KMS-11 (cell line): ENCODE measurements around the gene ZNF775.

Experiments used
- H2AFZ ChIP-seq: fragments of 200-600 bp; sonication (generic); 2 replicates; pipeline ENCODE4 v1.6.1; 2016; ENCODE audit warnings: antibody characterized with exemption, mixed run types, low read depth
- H3K27ac ChIP-seq: fragments of 200-600 bp; sonication (generic); 2 replicates; pipeline ENCODE4 v1.6.1; 2016; ENCODE audit warnings: mild to moderate bottlenecking, mixed run types
- H3K27me3 ChIP-seq: fragments of 200-600 bp; sonication (generic); 2 replicates; pipeline ENCODE4 v1.6.1; 2017; ENCODE audit warnings: mild to moderate bottlenecking, low read depth, mixed run types, moderate library complexity; ENCODE audit not compliant: insufficient read depth
- H3K36me3 ChIP-seq: fragments of 200-600 bp; sonication (generic); 2 replicates; pipeline ENCODE4 v1.6.1; 2017; ENCODE audit warnings: mild to moderate bottlenecking, mixed run types; ENCODE audit not compliant: insufficient read depth
- H3K4me1 ChIP-seq: fragments of 200-600 bp; sonication (generic); 2 replicates; pipeline ENCODE4 v1.6.1; 2016; ENCODE audit warnings: mild to moderate bottlenecking, low read depth, mixed run types; ENCODE audit not compliant: poor library complexity, severe bottlenecking
- H3K4me2 ChIP-seq: fragments of 200-600 bp; sonication (generic); 2 replicates; pipeline ENCODE4 v1.7.0; 2016; ENCODE audit warnings: mild to moderate bottlenecking, mixed run types
- H3K4me3 ChIP-seq: fragments of 200-600 bp; sonication (generic); IDR thresholded peaks from 2 replicates; pipeline ENCODE4 v1.6.1; 2017; ENCODE audit warnings: low read depth, low read length, mixed read lengths; ENCODE audit not compliant: insufficient read depth
- H3K79me2 ChIP-seq: fragments of 200-600 bp; sonication (generic); 2 replicates; pipeline ENCODE4 v1.6.1; 2016; ENCODE audit warnings: low read depth, mixed run types; ENCODE audit not compliant: insufficient read depth
- H3K9ac ChIP-seq: fragments of 200-600 bp; sonication (generic); 2 replicates; pipeline ENCODE4 v1.6.1; 2016; ENCODE audit warnings: mild to moderate bottlenecking, mixed run types
- H4K20me1 ChIP-seq: fragments of 200-600 bp; sonication (generic); 2 replicates; pipeline ENCODE4 v1.6.1; 2016; ENCODE audit warnings: mild to moderate bottlenecking, mixed run types; ENCODE audit not compliant: insufficient read depth
- CTCF ChIP-seq: fragments of 200-600 bp; sonication (generic); conservative IDR thresholded peaks from 2 replicates; pipeline ENCODE4 v1.6.1; 2017; ENCODE audit warnings: low read depth, mild to moderate bottlenecking, antibody characterized with exemption, low read length, moderate library complexity, mixed read lengths

Gene ZNF775

GRCh38 chr7:150403376-150404171 is 24.4 kb downstream of the ZNF775 start:
- peak overlapping the region; percentile 97 for H3K9ac ChIP-seq
- H3K27me3 ChIP-seq: no peaks in the 10 kb centered on the region
- peak overlapping the region; percentile 93 for H3K27ac ChIP-seq
- no peak for TF ChIP-seq CTCF
- H3K4me1 ChIP-seq: peaks cover 62% of the 10 kb centered on the region
- H3K36me3 ChIP-seq: no peaks in the 10 kb centered on the region
- peak overlapping the region; percentile 62 for H3K4me3 ChIP-seq
- no peaks in the 10 kb centered on the region for H4K20me1 ChIP-seq
- peak overlapping the region; percentile 93 for H3K4me2 ChIP-seq
- H2AFZ ChIP-seq: peak overlapping the region; percentile 45; the same call in 1 of the 2 replicates
- peaks cover 40% of the 10 kb centered on the region for H3K79me2 ChIP-seq

DNA sequence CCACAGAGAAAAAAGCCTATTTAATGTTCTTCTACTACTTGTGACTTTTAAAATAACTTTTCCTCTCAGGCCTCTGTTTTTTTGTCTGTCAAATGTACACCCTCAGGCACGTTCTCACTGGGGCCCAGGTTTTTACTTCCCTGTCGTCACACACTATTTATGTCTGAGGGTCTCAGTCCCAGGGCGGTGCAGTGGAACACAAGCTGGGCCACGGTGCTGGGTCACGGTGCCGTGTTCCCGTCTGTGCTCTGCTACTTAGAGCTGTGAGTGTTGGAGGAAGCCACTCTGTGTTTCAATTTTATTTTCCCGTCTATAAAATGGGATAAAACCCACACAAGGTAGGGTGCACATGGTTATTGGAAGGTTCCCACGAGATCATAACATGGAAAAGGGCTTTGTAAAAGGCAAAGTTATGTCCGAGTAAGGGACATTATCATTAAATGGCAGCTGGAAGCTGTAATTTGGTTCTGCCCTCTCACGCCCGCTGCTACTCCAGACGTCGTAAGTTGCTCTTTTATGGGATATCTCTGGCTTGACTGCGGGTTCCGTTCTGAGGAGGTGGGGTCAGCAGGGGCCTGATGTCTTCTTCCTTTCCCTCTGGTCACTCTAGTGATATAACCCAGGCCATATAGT is 25.2 kb downstream of the ZNF775 start:
- H2AFZ ChIP-seq: peak overlapping the region; percentile 45
- peaks cover 69% of the 10 kb centered on the region for H3K4me1 ChIP-seq

GRCh38 chr7:150404805-150405583 is 25.9 kb downstream of the ZNF775 start:
- Histone ChIP-seq H3K27ac (peak overlapping the region; percentile 93), H3K27me3 (no peaks in the 10 kb centered on the region), H3K4me3 (peak overlapping the region; percentile 62), H3K4me1 (peaks cover 76% of the 10 kb centered on the region), H3K9ac (peak overlapping the region; percentile 97), H3K4me2 (peak overlapping the region; percentile 93), H2AFZ (peak overlapping the region; percentile 45), H4K20me1 (no peaks in the 10 kb centered on the region), H3K79me2 (peaks cover 55% of the 10 kb centered on the region), H3K36me3 (peaks cover under 1% of the 10 kb centered on the region; the same call in 1 of the 2 replicates)
- no peak for TF ChIP-seq CTCF

More for the DNA sequence above, 25.2 kb downstream of the ZNF775 start:
- peak overlapping the region; percentile 97 for H3K9ac ChIP-seq
- no peaks in the 10 kb centered on the region for H4K20me1 ChIP-seq
- no peak for TF ChIP-seq CTCF
- H3K36me3 ChIP-seq: no peaks in the 10 kb centered on the region
- H3K4me2 ChIP-seq: peak overlapping the region; percentile 93
- peak overlapping the region; percentile 62 for H3K4me3 ChIP-seq
- H3K79me2 ChIP-seq: peaks cover 48% of the 10 kb centered on the region
- peak overlapping the region; percentile 93 for H3K27ac ChIP-seq
- no peaks in the 10 kb centered on the region for H3K27me3 ChIP-seq

GRCh38 chr7:150405584-150406311 is 26.6 kb downstream of the ZNF775 start:
- Histone ChIP-seq H2AFZ (peak overlapping the region; percentile 45; the same call in 1 of the 2 replicates), H3K4me1 (peaks cover 75% of the 10 kb centered on the region), H3K9ac (peak overlapping the region; percentile 97), H3K27me3 (no peaks in the 10 kb centered on the region), H3K4me3 (peak overlapping the region; percentile 55), H4K20me1 (no peaks in the 10 kb centered on the region), H3K4me2 (peak overlapping the region; percentile 93), H3K79me2 (peaks cover 57% of the 10 kb centered on the region), H3K27ac (peak overlapping the region; percentile 93), H3K36me3 (peaks cover 7% of the 10 kb centered on the region; the same call in 1 of the 2 replicates)
- peak; percentile 40; the same call in 1 of the 2 replicates for TF ChIP-seq CTCF
